Immature natural killer cell (primary cell): ENCODE data around the gene EIF4A3. TPM values are rescaled to one million over a fixed set of nuclear protein-coding genes. Genes with fewer than 3 reads are reported as not detected.

Source experiments
- DNase-seq, 3 donors: peaks; one replicate each; pipeline ENCODE4 v3.0.0; 2022; ENCODE audit warnings: mixed read lengths in 1 of 3
- H3K27ac Mint-ChIP-seq, 6 donors: one replicate each; pipeline ENCODE4 v1.8.0; 2020; ENCODE audit warnings: mixed read lengths in 6 of 6, mild to moderate bottlenecking in 5 of 6, inconsistent platforms in 4 of 6, moderate library complexity in 3 of 6
- H3K27me3 Mint-ChIP-seq, 3 donors: one replicate each; pipeline ENCODE4 v1.8.0; 2020 to 2021; ENCODE audit warnings: low read depth in 3 of 3, mild to moderate bottlenecking in 3 of 3, mixed read lengths in 3 of 3, moderate library complexity in 3 of 3, inconsistent platforms in 1 of 3
- H3K36me3 Mint-ChIP-seq, 3 donors: one replicate each; pipeline ENCODE4 v1.8.0; 2020; ENCODE audit warnings: mixed read lengths in 3 of 3, inconsistent platforms in 2 of 3, mild to moderate bottlenecking in 2 of 3
- H3K4me1 Mint-ChIP-seq, 2 donors: one replicate each; pipeline ENCODE4 v1.8.0; 2020; ENCODE audit warnings: inconsistent platforms in 2 of 2, mild to moderate bottlenecking in 2 of 2, mixed read lengths in 2 of 2, moderate library complexity in 1 of 2
- H3K4me3 Mint-ChIP-seq, 5 donors: one replicate each; pipeline ENCODE4 v1.8.0; 2020; ENCODE audit warnings: mild to moderate bottlenecking in 5 of 5, mixed read lengths in 5 of 5, inconsistent platforms in 3 of 5, moderate library complexity in 3 of 5
- H3K9me3 Mint-ChIP-seq, 6 donors: one replicate each; pipeline ENCODE4 v1.8.0; 2020; ENCODE audit warnings: mild to moderate bottlenecking in 6 of 6, mixed read lengths in 6 of 6, inconsistent platforms in 4 of 6, moderate library complexity in 3 of 6
- polyA plus RNA-seq, 3 donors: library from polyadenylated mRNA; unstranded; fragments of 300-500 nt; fragmentation: Illumina TruSeq; gene quantifications; one replicate each; pipeline ENCODE4 v1.2.3, GENCODE V29; 2021

The EIF4A3 gene
- polyA plus RNA-seq, 3 donors from 2014 or later = 70.7 to 124 (median 92.6) TPM

- Mint-ChIP-seq H3K27ac (no peak overlapping the region), H3K4me1 (no peaks in the 10 kb centered on the region), H3K36me3 (no peaks in the 10 kb centered on the region), H3K4me3 (no peak overlapping the region), H3K9me3 (no peaks in the 10 kb centered on the region), H3K27me3 (peaks cover 0 to 5% (median 2%) of the 10 kb centered on the region in 3 donors)
- no peak for DNase-seq
Measured at GRCh38 chr17:80182845-80183223, 35.9 kb upstream of the EIF4A3 start.

GRCh38 chr17:80182118-80182844 is 35.4 kb upstream of the EIF4A3 start:
- no peak for DNase-seq
- H3K27ac Mint-ChIP-seq = no peak overlapping the region
- no peaks in the 10 kb centered on the region for H3K4me1 Mint-ChIP-seq
- H3K27me3 Mint-ChIP-seq = peaks cover 0 to 5% (median 2%) of the 10 kb centered on the region in 3 donors
- H3K9me3 Mint-ChIP-seq = no peaks in the 10 kb centered on the region
- H3K4me3 Mint-ChIP-seq = no peak overlapping the region
- no peaks in the 10 kb centered on the region for H3K36me3 Mint-ChIP-seq

DNA sequence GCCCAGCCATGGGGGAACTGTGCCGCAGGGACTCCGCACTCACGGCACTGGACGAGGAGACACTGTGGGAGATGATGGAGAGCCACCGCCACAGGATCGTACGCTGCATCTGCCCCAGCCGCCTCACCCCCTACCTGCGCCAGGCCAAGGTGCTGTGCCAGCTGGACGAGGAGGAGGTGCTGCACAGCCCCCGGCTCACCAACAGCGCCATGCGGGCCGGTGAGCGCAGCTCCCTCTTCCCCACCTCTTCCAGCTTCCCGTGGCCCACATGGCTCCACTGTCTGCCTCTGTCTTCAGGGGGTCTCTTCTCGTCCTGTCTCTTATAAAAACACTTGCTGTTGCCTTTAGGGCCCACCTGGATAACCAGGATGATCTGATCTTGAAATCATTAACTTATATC is 34.5 kb upstream of the EIF4A3 start:
- Mint-ChIP-seq H3K27ac (no peak overlapping the region), H3K4me3 (no peak overlapping the region), H3K9me3 (no peaks in the 10 kb centered on the region), H3K36me3 (no peaks in the 10 kb centered on the region), H3K4me1 (no peaks in the 10 kb centered on the region), H3K27me3 (peaks cover 0 to 5% (median 2%) of the 10 kb centered on the region in 3 donors)
- DNase-seq = no peak

DNA sequence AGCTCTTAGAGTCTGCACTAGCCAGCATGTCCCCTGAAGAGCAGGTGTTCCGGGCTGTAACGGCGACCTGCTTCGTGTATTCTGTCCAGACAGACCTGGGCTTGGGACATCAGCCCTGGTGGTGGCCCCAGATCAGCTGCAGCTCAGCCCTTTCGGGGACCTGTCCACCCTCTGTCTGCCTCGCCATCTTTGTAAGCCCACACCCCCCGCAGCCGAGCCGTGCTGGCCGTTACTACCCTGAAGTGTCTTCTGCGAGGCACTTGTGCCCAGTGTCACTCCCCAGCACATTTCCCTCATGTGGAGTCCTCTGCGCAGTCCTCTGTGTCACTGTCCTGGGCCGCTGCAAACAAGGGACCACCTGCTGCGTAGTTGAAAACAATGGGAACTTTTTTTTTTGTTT is 33.3 kb upstream of the EIF4A3 start:
- no peak for DNase-seq
- Mint-ChIP-seq H3K27ac (no peak overlapping the region), H3K4me3 (no peak overlapping the region), H3K9me3 (no peaks in the 10 kb centered on the region), H3K36me3 (no peaks in the 10 kb centered on the region), H3K4me1 (no peaks in the 10 kb centered on the region), H3K27me3 (peaks cover 0 to 4% (median 2%) of the 10 kb centered on the region in 3 donors)

DNA sequence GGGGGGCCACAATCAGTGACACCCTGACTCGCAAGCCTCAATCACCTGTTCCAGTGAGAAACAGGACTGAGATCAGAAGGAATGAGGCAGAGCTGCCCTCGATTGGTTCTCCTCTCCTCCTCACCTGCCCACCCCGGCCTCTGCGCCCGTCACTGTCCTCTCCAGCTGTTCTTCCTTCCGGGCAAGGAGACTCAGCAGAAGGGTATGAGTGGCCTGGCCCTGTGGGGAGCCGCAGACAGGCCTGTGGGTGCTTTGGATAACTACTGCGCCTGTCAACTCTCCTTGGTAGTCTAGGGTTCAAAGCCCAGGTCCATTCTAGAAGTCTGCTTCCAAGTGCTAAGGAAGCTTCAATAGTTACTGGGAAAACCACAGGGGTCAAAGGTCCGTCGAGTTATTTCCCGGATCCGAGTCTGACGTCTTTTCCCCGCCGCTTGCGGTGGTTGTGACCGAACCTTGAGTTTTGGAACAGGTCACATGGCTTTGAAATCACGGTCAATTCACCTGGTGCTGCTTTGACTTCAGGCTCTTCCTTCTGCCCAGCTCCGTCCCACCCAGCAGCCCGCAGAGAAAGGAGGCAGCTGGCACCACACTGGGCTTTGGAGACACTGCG is 31.2 kb upstream of the EIF4A3 start:
- H3K27me3 Mint-ChIP-seq = peaks cover 0 to 4% (median 1%) of the 10 kb centered on the region in 3 donors
- H3K27ac Mint-ChIP-seq = no peak overlapping the region
- H3K9me3 Mint-ChIP-seq = no peaks in the 10 kb centered on the region
- DNase-seq = no peak
- no peak overlapping the region for H3K4me3 Mint-ChIP-seq
- no peaks in the 10 kb centered on the region for H3K4me1 Mint-ChIP-seq
- no peaks in the 10 kb centered on the region for H3K36me3 Mint-ChIP-seq

GRCh38 chr17:80176757-80177156 is 29.8 kb upstream of the EIF4A3 start:
- DNase-seq = no peak
- no peaks in the 10 kb centered on the region for H3K9me3 Mint-ChIP-seq
- H3K27me3 Mint-ChIP-seq = peaks cover 0 to 4% (median 1%) of the 10 kb centered on the region in 3 donors
- no peak overlapping the region for H3K4me3 Mint-ChIP-seq
- H3K27ac Mint-ChIP-seq = no peak overlapping the region
- no peaks in the 10 kb centered on the region for H3K36me3 Mint-ChIP-seq
- no peaks in the 10 kb centered on the region for H3K4me1 Mint-ChIP-seq

DNA sequence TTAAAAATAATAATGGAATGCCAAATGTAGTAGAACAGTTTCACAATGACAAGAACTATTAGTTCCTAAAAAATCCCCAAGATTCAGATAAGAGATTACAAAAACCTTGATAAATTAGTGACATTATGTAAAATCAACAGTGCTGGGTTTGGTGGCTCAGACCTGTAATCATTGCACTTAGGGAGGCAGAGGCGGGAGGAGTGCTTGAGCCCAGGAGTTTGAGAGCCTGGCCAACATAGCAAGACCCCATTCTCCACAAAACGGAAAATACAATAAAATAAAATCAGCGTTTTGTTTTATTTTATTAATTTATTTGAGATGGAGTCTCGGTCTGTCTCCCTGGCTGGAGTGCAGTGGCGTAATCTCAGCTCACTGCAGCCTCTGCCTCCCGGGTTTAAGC is 27.0 kb upstream of the EIF4A3 start:
- Mint-ChIP-seq H3K9me3 (no peaks in the 10 kb centered on the region), H3K27me3 (peaks cover 0 to 2% (median 1%) of the 10 kb centered on the region in 3 donors), H3K4me1 (no peaks in the 10 kb centered on the region), H3K4me3 (no peak overlapping the region), H3K36me3 (no peaks in the 10 kb centered on the region), H3K27ac (no peak overlapping the region)
- DNase-seq = no peak

DNA sequence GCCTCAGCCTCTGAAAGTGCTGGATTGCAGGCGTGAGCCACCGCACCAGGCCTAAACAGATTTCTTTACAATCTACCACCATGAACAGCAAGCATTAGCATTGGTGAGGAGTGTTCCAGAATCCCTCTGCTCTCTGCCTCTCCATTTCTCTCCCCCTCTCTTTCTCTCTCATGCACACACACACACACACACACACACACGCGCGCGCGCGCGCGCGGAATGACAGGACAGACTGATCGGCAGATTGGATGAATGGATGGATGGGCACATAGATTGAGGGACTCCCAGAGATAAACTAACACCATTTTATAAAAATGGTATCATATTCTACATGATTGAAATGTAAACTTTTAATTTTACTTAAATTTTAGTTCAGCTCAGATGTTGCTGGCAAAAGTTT is 26.2 kb upstream of the EIF4A3 start:
- Mint-ChIP-seq H3K4me3 (no peak overlapping the region), H3K27me3 (peaks cover 0 to 2% (median 1%) of the 10 kb centered on the region in 3 donors), H3K27ac (no peak overlapping the region), H3K9me3 (no peaks in the 10 kb centered on the region), H3K4me1 (no peaks in the 10 kb centered on the region), H3K36me3 (no peaks in the 10 kb centered on the region)
- no peak for DNase-seq

DNA sequence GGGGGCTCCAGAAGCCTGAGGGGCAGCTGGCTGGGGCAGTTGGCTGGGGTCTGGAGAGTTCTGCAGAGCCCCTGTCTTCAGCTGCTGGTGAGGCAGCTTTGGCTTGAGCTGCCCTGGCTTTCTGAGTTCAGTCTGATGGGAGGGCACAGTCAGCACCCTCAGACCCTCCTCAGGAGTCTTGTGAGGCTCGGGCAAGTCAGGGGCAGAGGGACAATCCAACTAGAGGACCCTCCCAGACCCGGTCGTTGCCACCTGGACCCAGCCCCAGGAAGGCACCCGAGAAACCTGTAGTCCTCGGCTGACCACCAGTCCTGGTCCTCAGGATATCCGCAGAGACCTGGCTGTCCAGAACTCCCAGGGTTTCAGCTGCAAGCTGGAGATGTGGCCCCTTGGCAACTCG is 24.8 kb upstream of the EIF4A3 start:
- H3K27ac Mint-ChIP-seq = no peak overlapping the region
- H3K27me3 Mint-ChIP-seq = peaks cover 0 to 2% (median 1%) of the 10 kb centered on the region in 3 donors
- H3K36me3 Mint-ChIP-seq = no peaks in the 10 kb centered on the region
- H3K9me3 Mint-ChIP-seq = no peaks in the 10 kb centered on the region
- H3K4me1 Mint-ChIP-seq = no peaks in the 10 kb centered on the region
- DNase-seq = no peak
- H3K4me3 Mint-ChIP-seq = no peak overlapping the region

DNA sequence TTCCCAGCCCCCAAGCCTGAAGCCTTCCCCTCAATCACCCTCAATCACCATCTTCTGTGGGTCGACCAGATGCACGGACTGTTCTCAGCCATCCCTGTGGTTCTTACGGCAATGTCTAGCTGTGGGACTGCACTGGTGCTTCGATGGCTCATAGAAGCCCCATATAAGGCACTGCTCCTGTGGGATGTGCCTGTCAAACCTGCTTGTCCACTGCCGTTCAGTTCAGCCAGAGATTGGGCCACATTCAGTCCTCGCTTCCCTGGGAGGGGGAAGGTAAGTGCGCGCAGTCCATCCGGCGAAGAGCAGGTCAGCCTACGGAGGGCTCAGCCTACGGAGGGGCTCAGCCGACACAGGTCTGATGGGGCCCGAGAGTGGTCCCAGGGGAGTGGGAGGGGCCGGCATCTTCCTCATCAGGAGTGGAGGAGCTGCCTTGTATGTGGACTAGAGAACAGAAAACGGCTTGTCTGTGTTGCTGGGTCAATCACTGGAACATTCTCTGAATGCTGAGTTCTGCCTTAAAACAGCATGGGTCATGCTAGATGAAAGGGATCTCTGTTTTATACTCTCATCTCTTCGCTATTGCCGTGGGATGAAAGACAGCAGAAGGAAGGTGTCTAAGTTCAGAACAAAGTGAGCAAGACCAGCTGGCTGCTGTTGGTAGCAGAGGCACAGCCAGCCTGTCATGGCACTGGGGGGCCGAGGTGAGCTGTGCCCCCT is 23.0 kb upstream of the EIF4A3 start, which contains the start of gene CARD14:
Gene CARD14 (plus strand): TSS at position 247 of the 717 bp plus-strand sequence. CDS start 11,409 bp downstream, outside the sequence.
- Mint-ChIP-seq H3K27me3 (peaks cover 0 to 1% (median 0%) of the 10 kb centered on the region in 3 donors), H3K9me3 (no peaks in the 10 kb centered on the region), H3K36me3 (no peaks in the 10 kb centered on the region), H3K27ac (no peak within 1 kb of the TSS), H3K4me1 (no peaks in the 10 kb centered on the region), H3K4me3 (no peak within 1 kb of the TSS)
- no peak for DNase-seq

DNA sequence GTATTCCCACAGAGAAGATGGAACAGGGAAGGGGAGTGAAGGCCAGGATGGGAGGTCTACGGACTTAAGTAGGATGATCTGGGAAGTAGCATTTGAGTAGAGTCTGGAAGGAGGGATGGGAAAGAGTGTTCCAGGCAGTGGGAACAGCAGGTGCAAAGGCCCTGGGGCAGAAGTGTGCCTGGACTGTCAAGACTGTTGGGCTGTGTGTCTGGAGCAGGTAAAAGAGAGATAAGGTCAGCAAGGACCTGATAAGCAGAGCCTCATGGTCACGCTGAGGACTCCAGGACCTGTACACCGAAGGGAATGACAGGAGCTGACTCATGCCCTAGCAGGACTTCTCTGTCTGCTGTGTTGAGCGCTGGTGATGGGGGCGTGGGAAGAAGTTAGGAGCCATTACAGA is 22.2 kb upstream of the EIF4A3 start:
- Mint-ChIP-seq H3K4me1 (no peaks in the 10 kb centered on the region), H3K27ac (no peak overlapping the region)
- no peak for DNase-seq

GRCh38 chr17:80168371-80168770 is 21.4 kb upstream of the EIF4A3 start:
- Mint-ChIP-seq H3K4me3 (no peak overlapping the region), H3K27me3 (peaks cover 0 to 3% (median 2%) of the 10 kb centered on the region in 3 donors), H3K36me3 (no peaks in the 10 kb centered on the region), H3K4me1 (no peaks in the 10 kb centered on the region), H3K9me3 (no peaks in the 10 kb centered on the region), H3K27ac (no peak overlapping the region)
- no peak for DNase-seq

More for the DNA sequence above, 22.2 kb upstream of the EIF4A3 start:
- Mint-ChIP-seq H3K36me3 (no peaks in the 10 kb centered on the region), H3K27me3 (peaks cover 0 to 3% (median 2%) of the 10 kb centered on the region in 3 donors), H3K9me3 (no peaks in the 10 kb centered on the region), H3K4me3 (no peak overlapping the region)

- DNase-seq = no peak
- Mint-ChIP-seq H3K27me3 (peaks cover 0 to 2% (median 2%) of the 10 kb centered on the region in 3 donors), H3K4me1 (no peaks in the 10 kb centered on the region), H3K4me3 (no peak overlapping the region), H3K9me3 (no peaks in the 10 kb centered on the region), H3K27ac (no peak overlapping the region), H3K36me3 (no peaks in the 10 kb centered on the region)
Measured at GRCh38 chr17:80166446-80166845, 19.5 kb upstream of the EIF4A3 start.

GRCh38 chr17:80164185-80164584 is 17.3 kb upstream of the EIF4A3 start:
- Mint-ChIP-seq H3K27ac (no peak overlapping the region), H3K4me3 (no peak overlapping the region), H3K9me3 (no peaks in the 10 kb centered on the region), H3K4me1 (no peaks in the 10 kb centered on the region), H3K36me3 (no peaks in the 10 kb centered on the region), H3K27me3 (peaks cover 2 to 5% (median 2%) of the 10 kb centered on the region in 3 donors)
- DNase-seq = no peak
